ENCODE data around the gene AREG.
"Not testable (repeated sequence)": the region's sequence is repeated elsewhere in the genome, so short reads cannot be mapped to it uniquely, and the experiment has no call there.

The AREG gene

GRCh38 chr4:74444891-74445642, at the start of gene AREG:
Gene AREG, plus strand, starts transcription at chr4:74445136. Its CDS starts 210 bp downstream, at chr4:74445346.
- peak; percentile 40 for DNase-seq

- no peak for DNase-seq
Measured at GRCh38 chr4:74395633-74396032, 49.3 kb upstream of the AREG start.

- no peak for DNase-seq
Measured at GRCh38 chr4:74397748-74398426, 47.0 kb upstream of the AREG start.

- not testable (repeated sequence) for DNase-seq
Measured at GRCh38 chr4:74398894-74399589, 45.9 kb upstream of the AREG start.

GRCh38 chr4:74400395-74400794, 44.5 kb upstream of the AREG start:
- no peak for DNase-seq

- DNase-seq = no peak
Measured at GRCh38 chr4:74402692-74403456, 42.1 kb upstream of the AREG start.

- DNase-seq = no peak
Measured at GRCh38 chr4:74407891-74408290, 37.0 kb upstream of the AREG start.

GRCh38 chr4:74408639-74409038, 36.3 kb upstream of the AREG start:
- DNase-seq = no peak

- DNase-seq = no peak
Measured at GRCh38 chr4:74410272-74410671, 34.7 kb upstream of the AREG start.

- no peak for DNase-seq
Measured at GRCh38 chr4:74412225-74412624, 32.7 kb upstream of the AREG start.

GRCh38 chr4:74413265-74413664, 31.7 kb upstream of the AREG start:
- no peak for DNase-seq

- DNase-seq = no peak
Measured at GRCh38 chr4:74414149-74414809, 30.7 kb upstream of the AREG start.

GRCh38 chr4:74415602-74416300, 29.2 kb upstream of the AREG start:
- no peak for DNase-seq

GRCh38 chr4:74418063-74418670, 26.8 kb upstream of the AREG start:
- no peak for DNase-seq

GRCh38 chr4:74420863-74421262, 24.1 kb upstream of the AREG start:
- no peak for DNase-seq

GRCh38 chr4:74423104-74423503, 21.8 kb upstream of the AREG start:
- no peak for DNase-seq

GRCh38 chr4:74424111-74424510, 20.8 kb upstream of the AREG start:
- no peak for DNase-seq

GRCh38 chr4:74426101-74426500, 18.8 kb upstream of the AREG start:
- no peak for DNase-seq

GRCh38 chr4:74428276-74428675, 16.7 kb upstream of the AREG start:
- DNase-seq = peak; percentile 36

- DNase-seq = no peak
Measured at GRCh38 chr4:74431113-74431826, 13.7 kb upstream of the AREG start.

- no peak for DNase-seq
Measured at GRCh38 chr4:74433043-74433442, 11.9 kb upstream of the AREG start.

Data from NCI-H1105 (cell line).